ENCODE measurements around the gene SOX2.

The SOX2 gene

GRCh38 chr3:181722766-181723425 is 11.2 kb downstream of the SOX2 start:
- peaks cover 8% of the 10 kb centered on the region for H3K4me1 ChIP-seq (ENCODE audit: control insufficient read depth, insufficient read depth, low read length, poor library complexity, severe bottlenecking)
- no peak overlapping the region for H3K27ac ChIP-seq (ENCODE audit: insufficient read depth, low read length, poor library complexity, severe bottlenecking)
- DNase-seq, result no peak
- no peaks in the 10 kb centered on the region for H3K9me3 ChIP-seq (ENCODE audit: control insufficient read depth, low read length)
- H3K36me3 ChIP-seq (ENCODE audit: control insufficient read depth, insufficient read depth, low read length), result no peaks in the 10 kb centered on the region
- no peak overlapping the region for H3K4me3 ChIP-seq (ENCODE audit: insufficient read depth, low read depth, low read length, poor library complexity, severe bottlenecking)
- peaks cover 77% of the 10 kb centered on the region for H3K27me3 ChIP-seq (replicated peaks; ENCODE audit: control insufficient read depth, insufficient read depth, low read length, poor library complexity, severe bottlenecking)

GRCh38 chr3:181723625-181724191 is 12.0 kb downstream of the SOX2 start:
- Histone ChIP-seq H3K9me3 (ENCODE audit: control insufficient read depth, low read length) (no peaks in the 10 kb centered on the region), H3K4me3 (ENCODE audit: insufficient read depth, low read depth, low read length, poor library complexity, severe bottlenecking) (no peak overlapping the region), H3K4me1 (ENCODE audit: control insufficient read depth, insufficient read depth, low read length, poor library complexity, severe bottlenecking) (peaks cover 8% of the 10 kb centered on the region), H3K27ac (ENCODE audit: insufficient read depth, low read length, poor library complexity, severe bottlenecking) (no peak overlapping the region), H3K27me3 (replicated peaks; ENCODE audit: control insufficient read depth, insufficient read depth, low read length, poor library complexity, severe bottlenecking) (peaks cover 82% of the 10 kb centered on the region), H3K36me3 (ENCODE audit: control insufficient read depth, insufficient read depth, low read length) (no peaks in the 10 kb centered on the region)
- no peak for DNase-seq

DNA sequence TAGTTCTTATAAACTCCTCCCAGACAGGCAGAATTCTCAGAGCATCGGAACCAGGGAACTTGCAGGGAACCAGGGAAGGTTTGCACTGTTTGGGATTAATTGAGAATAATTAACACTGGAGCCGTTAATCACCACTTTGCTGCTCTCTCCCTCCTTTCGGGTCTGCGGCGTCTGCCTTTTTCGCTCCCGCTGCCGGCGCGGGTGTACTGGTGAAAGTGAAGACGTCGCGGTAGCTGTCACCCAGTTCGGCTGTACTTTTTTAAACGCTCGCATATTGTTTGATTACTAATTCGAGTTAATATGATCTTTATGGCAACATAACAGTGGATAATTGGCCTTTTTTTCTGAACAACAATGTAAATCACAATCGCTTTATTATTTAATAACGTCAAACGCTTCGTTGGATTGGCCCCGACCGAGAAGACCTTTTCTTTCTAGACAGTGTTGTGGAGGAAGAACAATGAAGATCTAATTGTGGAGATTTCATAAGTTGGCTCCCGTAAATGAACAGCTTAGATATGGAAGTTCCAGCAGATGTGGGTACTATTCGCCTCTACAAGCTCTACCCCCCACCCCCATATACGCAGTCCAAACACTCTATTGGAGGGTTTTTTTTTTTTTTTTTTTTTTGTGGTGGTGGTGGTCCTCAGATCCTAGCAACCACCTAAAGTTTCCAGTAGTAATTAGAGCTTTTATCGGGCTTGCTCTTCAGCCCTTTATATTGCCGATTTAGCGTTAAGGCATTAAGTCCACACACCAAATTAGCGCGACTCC is 12.7 kb downstream of the SOX2 start:
- no peak for DNase-seq
- Histone ChIP-seq H3K4me1 (ENCODE audit: control insufficient read depth, insufficient read depth, low read length, poor library complexity, severe bottlenecking) (peaks cover 8% of the 10 kb centered on the region), H3K27ac (ENCODE audit: insufficient read depth, low read length, poor library complexity, severe bottlenecking) (no peak overlapping the region), H3K4me3 (ENCODE audit: insufficient read depth, low read depth, low read length, poor library complexity, severe bottlenecking) (no peak overlapping the region), H3K36me3 (ENCODE audit: control insufficient read depth, insufficient read depth, low read length) (no peaks in the 10 kb centered on the region), H3K9me3 (ENCODE audit: control insufficient read depth, low read length) (no peaks in the 10 kb centered on the region), H3K27me3 (replicated peaks; ENCODE audit: control insufficient read depth, insufficient read depth, low read length, poor library complexity, severe bottlenecking) (peaks cover 81% of the 10 kb centered on the region)

GRCh38 chr3:181725131-181725731 is 13.5 kb downstream of the SOX2 start:
- H3K27me3 ChIP-seq (replicated peaks; ENCODE audit: control insufficient read depth, insufficient read depth, low read length, poor library complexity, severe bottlenecking), result peaks cover 74% of the 10 kb centered on the region
- no peak overlapping the region for H3K27ac ChIP-seq (ENCODE audit: insufficient read depth, low read length, poor library complexity, severe bottlenecking)
- peaks cover 8% of the 10 kb centered on the region for H3K4me1 ChIP-seq (ENCODE audit: control insufficient read depth, insufficient read depth, low read length, poor library complexity, severe bottlenecking)
- no peak for DNase-seq
- no peaks in the 10 kb centered on the region for H3K36me3 ChIP-seq (ENCODE audit: control insufficient read depth, insufficient read depth, low read length)
- H3K4me3 ChIP-seq (ENCODE audit: insufficient read depth, low read depth, low read length, poor library complexity, severe bottlenecking), result no peak overlapping the region
- no peaks in the 10 kb centered on the region for H3K9me3 ChIP-seq (ENCODE audit: control insufficient read depth, low read length)

DNA sequence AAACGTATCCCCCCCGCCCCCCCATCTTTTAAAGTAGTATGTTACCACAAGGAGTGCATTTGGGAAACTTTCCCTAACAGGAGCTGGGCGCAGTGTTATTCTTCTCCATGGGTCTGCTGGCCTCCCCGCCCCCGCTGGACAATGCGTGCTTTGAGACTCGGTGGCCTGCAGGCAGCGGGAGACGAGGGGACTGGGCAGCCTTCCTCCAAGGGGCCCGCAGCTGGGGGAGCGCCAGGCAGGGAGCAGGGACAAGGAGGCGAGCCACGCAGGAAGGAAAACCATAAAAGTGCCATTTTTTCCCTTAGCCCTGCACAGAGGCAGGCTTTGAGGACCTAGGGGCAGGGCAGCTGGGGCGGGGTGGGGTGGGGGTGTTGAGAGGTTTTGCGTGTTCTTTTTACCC is 14.1 kb downstream of the SOX2 start:
- Histone ChIP-seq H3K27me3 (replicated peaks; ENCODE audit: control insufficient read depth, insufficient read depth, low read length, poor library complexity, severe bottlenecking) (peaks cover 68% of the 10 kb centered on the region), H3K27ac (ENCODE audit: insufficient read depth, low read length, poor library complexity, severe bottlenecking) (no peak overlapping the region), H3K4me1 (ENCODE audit: control insufficient read depth, insufficient read depth, low read length, poor library complexity, severe bottlenecking) (peaks cover 8% of the 10 kb centered on the region), H3K4me3 (ENCODE audit: insufficient read depth, low read depth, low read length, poor library complexity, severe bottlenecking) (no peak overlapping the region), H3K9me3 (ENCODE audit: control insufficient read depth, low read length) (no peaks in the 10 kb centered on the region), H3K36me3 (ENCODE audit: control insufficient read depth, insufficient read depth, low read length) (no peaks in the 10 kb centered on the region)
- DNase-seq, result no peak

DNA sequence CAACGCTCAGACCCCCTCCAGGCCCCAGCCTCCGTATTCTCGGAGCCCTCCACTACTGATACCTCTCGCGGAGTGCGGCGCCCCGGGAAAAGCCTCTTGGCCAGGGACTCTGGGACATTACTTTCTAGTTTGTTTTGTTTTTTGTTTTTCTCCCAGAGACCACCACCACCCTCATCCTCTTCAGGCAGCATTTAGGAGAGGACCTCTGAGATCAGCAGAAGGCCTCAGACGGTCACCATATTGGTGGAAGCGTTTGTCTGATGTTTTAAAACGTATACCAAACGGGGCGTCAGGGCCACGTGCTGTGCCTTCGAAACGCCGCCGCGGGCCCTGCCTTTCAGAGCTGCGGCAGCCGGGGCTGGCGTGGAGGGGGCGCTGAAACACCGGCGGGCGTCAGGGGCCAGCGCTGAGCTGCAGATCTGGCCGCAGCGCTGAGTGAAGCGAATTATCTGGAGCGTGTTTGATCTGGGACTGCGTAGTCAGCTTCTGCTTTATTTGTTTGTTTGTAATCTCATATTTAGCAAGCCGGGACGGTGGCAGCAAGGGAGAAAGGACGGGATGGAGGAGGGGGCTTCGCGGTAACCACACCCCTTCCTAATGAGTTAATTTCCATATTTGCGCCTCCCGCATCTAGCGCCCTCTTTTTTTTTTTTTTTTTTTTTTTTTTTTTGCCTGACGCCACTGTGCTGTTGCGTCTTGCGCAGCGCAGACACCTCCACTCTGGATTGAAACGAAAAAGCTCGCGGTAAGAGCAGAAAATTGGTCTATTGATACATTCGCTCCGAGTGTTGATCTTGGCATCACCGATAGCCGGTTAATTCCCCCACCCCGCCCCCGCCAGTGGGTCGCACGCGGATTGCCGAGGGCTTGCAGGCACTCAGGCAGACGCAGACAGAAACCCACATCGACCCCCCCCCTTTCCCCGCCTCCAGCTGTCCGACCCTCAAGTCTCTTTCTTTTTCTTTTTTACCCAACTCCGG is 14.9 kb downstream of the SOX2 start:
- peak overlapping the region; percentile 51 for H3K4me3 ChIP-seq (ENCODE audit: insufficient read depth, low read depth, low read length, poor library complexity, severe bottlenecking)
- H3K27ac ChIP-seq (ENCODE audit: insufficient read depth, low read length, poor library complexity, severe bottlenecking), result no peak overlapping the region
- no peaks in the 10 kb centered on the region for H3K9me3 ChIP-seq (ENCODE audit: control insufficient read depth, low read length)
- peaks cover 62% of the 10 kb centered on the region for H3K27me3 ChIP-seq (replicated peaks; ENCODE audit: control insufficient read depth, insufficient read depth, low read length, poor library complexity, severe bottlenecking)
- DNase-seq, result no peak
- H3K4me1 ChIP-seq (ENCODE audit: control insufficient read depth, insufficient read depth, low read length, poor library complexity, severe bottlenecking), result peaks cover 8% of the 10 kb centered on the region
- no peaks in the 10 kb centered on the region for H3K36me3 ChIP-seq (ENCODE audit: control insufficient read depth, insufficient read depth, low read length)

GRCh38 chr3:181727341-181728032 is 15.8 kb downstream of the SOX2 start:
- DNase-seq, result no peak
- H3K27ac ChIP-seq (ENCODE audit: insufficient read depth, low read length, poor library complexity, severe bottlenecking), result no peak overlapping the region
- H3K4me1 ChIP-seq (ENCODE audit: control insufficient read depth, insufficient read depth, low read length, poor library complexity, severe bottlenecking), result peaks cover 8% of the 10 kb centered on the region
- H3K36me3 ChIP-seq (ENCODE audit: control insufficient read depth, insufficient read depth, low read length), result no peaks in the 10 kb centered on the region
- peak overlapping the region; percentile 51 for H3K4me3 ChIP-seq (ENCODE audit: insufficient read depth, low read depth, low read length, poor library complexity, severe bottlenecking)
- peaks cover 60% of the 10 kb centered on the region for H3K27me3 ChIP-seq (replicated peaks; ENCODE audit: control insufficient read depth, insufficient read depth, low read length, poor library complexity, severe bottlenecking)
- H3K9me3 ChIP-seq (ENCODE audit: control insufficient read depth, low read length), result no peaks in the 10 kb centered on the region

- H3K4me1 ChIP-seq (ENCODE audit: control insufficient read depth, insufficient read depth, low read length, poor library complexity, severe bottlenecking), result peaks cover 8% of the 10 kb centered on the region
- DNase-seq, result no peak
- peaks cover 52% of the 10 kb centered on the region for H3K27me3 ChIP-seq (replicated peaks; ENCODE audit: control insufficient read depth, insufficient read depth, low read length, poor library complexity, severe bottlenecking)
- H3K36me3 ChIP-seq (ENCODE audit: control insufficient read depth, insufficient read depth, low read length), result no peaks in the 10 kb centered on the region
- no peak overlapping the region for H3K4me3 ChIP-seq (ENCODE audit: insufficient read depth, low read depth, low read length, poor library complexity, severe bottlenecking)
- H3K27ac ChIP-seq (ENCODE audit: insufficient read depth, low read length, poor library complexity, severe bottlenecking), result no peak overlapping the region
- no peaks in the 10 kb centered on the region for H3K9me3 ChIP-seq (ENCODE audit: control insufficient read depth, low read length)
Measured at GRCh38 chr3:181728470-181729340, 17.0 kb downstream of the SOX2 start.

Data from effector memory CD4-positive, alpha-beta T cell (primary cell).